HG02943 (cell line): ENCODE data around the gene GRHPR.

Source experiments
- ATAC-seq: cut with Tn5 transposase; IDR thresholded peaks from one replicate; pipeline ENCODE4 v1.9.1; 2021; ENCODE audit warnings: mild to moderate bottlenecking, low read depth, moderate library complexity; ENCODE audit not compliant: unreplicated experiment

GRHPR gene

GRCh38 chr9:37422289-37423104 lies at the start of gene GRHPR:
TSS of gene GRHPR (plus strand) at chr9:37422696. CDS start at chr9:37422751, 55 bp downstream.
- peak; percentile 85 for ATAC-seq

DNA sequence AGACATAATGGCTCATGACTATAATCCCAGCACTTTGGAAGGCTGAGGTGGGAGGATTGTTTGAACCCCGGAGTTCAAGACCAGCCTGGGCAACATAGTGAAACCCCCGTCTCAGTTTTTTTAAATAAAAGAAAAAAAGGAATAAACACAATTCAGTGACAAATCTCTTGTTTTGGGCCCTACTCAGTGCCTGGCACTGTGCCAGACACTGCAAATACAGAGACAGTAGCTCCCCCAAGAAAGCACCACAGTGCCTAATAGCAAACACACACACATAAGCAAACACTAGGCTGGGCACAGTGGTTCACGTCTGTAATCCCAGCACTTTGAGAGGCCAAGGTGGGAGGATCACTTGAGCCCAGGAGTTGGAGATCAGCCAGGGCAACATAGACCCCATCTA lies 49.7 kb upstream of the GRHPR start:
- ATAC-seq = no peak

DNA sequence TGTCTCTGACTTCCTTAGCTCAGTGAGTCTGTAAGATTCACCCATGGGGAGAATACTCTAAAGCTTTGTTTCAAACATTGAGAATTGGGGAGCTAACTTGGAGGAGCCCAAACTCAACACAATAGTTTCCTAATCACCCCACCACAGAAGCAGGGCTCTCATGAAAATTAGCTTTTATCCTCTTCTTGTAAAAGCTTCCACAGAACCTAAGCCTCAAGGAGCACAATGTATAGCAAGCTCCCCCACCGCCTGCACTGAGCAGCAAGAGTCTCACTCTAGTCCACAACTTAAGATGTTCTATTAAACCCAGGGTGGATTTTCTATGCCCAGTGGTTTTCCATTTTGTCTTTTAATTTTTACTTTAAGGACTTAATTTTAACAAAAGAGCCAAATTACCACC lies 48.9 kb upstream of the GRHPR start:
- ATAC-seq = no peak

DNA sequence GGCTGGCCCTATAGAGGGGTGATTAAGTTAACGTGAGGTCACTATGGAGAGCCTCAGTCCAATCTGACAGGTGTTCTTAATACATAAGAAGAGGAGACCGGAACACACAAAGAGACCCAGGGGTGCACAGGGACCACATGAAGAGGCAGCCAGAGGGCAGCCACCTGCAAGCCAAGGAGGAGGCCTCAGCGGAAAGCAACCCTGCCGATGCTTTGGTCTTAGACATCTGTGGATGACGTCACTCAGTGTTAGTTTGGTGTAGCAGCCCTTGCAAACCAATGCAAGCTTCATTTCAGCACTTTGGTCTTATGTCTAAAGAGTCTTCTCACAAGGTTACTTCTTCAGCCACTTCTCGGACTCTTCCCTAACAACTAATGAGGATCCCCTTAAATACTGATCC lies 47.6 kb upstream of the GRHPR start:
- ATAC-seq = no peak

DNA sequence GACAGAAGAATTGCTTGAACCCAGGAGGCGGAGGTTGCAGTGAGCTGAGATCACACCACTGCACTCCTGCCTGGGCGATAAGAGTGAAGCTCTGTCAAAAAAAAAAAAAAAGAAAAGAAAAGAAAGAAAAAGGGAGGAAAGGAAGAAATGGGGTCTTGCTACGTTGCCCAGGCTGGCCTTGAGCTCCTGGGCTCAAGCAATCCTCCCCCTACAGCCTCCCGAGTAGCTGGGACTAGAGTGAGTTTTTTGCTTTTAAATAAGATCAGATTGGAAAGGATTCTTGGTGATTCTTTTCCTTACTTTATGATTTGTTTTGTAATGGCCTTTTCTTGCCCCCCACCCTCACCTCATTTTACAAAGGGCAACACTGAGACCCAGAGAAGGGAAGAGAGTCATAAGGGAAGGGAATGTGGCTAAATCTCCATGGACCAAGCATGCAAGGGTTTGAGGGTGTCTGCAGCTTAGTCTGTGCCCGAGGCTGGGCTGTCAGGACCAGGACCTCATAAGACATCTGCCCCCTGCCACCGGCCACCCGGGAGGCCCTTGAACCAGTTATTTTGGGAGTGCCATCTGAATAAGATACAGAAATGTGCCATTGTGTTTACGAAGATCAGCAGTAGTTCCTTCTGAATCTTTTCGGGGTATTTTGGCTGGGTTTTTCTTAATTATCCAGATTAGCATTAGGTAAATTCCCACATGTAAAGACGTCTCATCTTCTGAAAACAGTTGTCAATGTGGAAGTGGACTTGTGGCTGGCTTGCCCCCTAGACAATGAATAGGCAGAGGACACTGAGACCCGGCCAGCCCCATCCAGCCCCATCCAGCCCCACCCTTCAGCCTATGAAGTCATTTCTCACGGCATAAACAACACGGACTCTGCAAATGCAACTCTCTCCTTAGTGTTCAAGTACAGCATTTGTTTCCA lies 44.5 kb upstream of the GRHPR start:
- no peak for ATAC-seq

GRCh38 chr9:37378613-37379004 lies 43.9 kb upstream of the GRHPR start:
- no peak for ATAC-seq

- no peak for ATAC-seq
Measured at GRCh38 chr9:37379835-37380234, 42.7 kb upstream of the GRHPR start.

GRCh38 chr9:37380570-37380969 lies 41.9 kb upstream of the GRHPR start:
- no peak for ATAC-seq

DNA sequence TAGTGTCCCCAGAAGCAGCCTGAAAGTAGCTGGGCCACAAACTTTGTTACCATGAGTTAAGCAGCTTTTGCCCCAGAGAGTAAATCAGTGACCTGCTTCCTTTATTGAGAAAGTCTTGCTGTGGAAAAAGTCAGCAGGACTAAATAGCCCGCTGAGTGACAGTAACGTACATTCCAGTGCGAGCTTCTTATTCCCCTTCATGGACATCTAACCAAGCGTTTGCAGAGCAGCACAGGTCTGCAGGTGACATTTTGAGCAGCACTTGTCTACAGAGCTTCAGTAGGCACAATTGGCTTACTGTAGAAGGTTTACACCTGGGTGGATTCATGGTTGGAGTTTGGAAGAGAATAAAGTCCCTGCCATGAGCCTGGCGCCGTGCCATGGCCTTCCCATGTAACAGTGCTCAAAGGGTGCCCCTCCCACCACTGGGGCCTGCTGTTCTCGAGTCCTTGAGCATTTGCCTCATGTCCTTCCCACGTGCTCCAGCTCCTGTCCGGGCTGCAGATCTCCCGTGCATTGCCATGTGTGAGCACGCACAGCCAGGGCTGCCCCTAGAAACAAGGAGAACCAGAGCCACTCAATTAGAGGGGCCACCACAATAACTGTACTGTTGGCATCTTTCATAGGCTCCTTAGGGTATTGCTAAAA lies 41.3 kb upstream of the GRHPR start:
- ATAC-seq = no peak

DNA sequence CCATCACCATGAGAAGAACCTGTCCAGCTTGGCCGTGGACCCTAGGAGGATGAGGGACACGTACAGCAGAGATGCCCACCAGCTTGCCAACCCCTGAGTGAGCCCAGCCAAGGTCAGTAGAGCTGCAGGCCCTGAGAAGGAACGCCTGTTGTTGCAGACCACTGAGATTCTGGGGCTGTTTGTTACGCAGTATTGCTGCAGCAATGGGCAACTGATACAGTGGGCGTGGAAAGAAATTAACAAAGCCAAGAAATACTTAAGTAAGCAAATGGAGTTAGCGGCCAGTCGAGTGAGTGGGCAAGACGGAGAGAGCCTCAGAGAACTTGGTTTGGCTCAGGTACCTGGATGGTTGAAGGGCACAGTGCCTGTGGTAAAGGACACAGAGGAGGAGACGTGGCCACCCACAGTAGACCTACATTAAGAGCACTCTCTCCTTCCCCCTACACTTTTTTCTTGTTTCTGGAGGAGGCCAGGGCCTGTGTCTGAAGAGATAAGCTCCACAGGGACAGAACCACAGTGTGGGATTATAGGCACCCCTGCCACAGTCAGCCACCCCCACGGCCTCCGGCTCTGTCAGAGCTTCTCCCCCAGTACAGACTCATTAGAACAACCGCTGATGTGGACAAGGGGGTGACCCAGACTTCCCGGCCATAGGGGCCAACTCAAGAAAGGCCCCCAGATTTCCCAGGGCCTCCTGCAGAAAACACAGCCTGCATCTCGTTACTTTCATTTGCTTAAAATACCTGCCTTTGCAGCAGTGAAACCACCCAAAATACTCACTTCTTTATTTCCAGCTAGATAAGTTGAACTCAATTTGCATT lies 40.1 kb upstream of the GRHPR start:
- ATAC-seq = no peak

DNA sequence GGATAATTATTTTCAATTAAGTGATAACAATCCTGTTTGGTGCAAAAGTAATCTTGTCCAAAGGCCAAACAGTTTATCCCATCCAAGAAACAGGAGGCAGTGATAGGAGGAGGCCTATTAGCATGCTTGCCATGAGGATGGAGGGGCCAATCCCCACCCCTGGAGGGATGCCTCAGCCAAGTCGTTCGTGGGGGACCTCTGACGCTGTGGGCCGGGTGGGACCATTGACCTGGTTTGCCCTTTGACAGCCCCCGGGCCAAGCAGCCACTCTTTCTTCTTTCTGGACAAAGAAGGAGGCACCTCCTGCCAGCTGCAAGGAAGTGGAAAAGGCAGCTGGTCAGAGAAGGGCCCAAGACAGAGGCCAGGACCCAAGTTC lies 39.5 kb upstream of the GRHPR start:
- no peak for ATAC-seq

DNA sequence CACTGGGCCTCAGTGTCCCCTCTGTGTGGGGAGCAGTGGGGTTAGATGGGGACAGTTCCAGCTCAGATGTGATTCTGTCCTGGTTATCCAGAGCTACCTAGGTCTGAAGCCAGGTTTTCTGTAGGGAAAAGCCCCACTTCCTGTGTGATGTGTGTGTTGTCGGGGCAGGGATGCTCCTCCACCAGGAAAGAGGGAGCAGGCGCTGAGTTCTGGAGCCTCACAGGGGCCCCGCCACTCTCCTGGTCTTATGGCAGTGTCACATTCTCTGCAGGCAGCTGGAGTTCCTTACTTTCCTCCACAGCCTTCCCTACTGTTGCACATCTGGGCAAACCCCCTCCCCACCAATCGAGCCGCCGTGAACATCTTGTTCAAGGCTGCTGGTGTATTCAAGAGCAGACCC lies 39.1 kb upstream of the GRHPR start:
- ATAC-seq = no peak

GRCh38 chr9:37383876-37384746 lies 38.4 kb upstream of the GRHPR start:
- no peak for ATAC-seq

GRCh38 chr9:37385286-37385685 lies 37.2 kb upstream of the GRHPR start:
- ATAC-seq = no peak

DNA sequence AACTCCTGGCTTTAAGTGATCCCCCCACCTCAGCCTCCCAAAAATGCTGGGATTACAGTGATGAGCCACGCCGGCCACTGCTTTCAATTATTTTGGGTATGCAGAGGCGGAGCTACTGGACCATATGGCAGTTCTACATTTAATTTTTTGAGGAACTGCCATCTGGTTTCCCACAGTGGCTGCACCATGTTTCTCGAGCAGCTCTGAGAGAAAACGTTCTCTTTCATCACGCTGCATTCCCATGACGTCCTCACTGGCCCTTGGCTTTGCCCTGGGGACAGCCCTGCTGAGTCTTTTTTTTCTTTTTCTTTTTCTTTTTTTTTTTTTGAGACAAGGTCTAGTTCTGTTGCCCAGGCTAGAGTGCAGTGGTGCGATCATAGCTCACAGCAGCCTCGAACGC lies 35.5 kb upstream of the GRHPR start:
- no peak for ATAC-seq

DNA sequence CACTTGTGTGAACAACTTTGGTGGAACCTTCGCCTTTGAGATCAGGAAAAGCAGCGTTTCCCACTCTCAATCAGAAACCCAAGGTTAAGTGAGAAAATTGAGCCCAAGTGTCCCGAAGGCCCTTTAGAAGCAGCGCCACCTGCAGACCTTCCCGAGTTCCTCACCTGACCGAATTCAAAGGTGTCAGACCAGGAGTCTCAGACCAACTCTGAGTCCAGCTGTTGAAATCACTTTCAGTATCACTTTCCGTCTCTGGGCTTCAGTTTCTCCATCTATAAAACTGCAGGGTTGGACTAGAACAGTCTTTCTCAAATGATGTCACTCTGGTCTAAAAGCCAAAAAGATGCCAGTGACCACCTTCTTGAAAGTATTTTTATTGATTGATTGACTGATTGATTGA lies 31.7 kb upstream of the GRHPR start:
- peak; percentile 78 for ATAC-seq

DNA sequence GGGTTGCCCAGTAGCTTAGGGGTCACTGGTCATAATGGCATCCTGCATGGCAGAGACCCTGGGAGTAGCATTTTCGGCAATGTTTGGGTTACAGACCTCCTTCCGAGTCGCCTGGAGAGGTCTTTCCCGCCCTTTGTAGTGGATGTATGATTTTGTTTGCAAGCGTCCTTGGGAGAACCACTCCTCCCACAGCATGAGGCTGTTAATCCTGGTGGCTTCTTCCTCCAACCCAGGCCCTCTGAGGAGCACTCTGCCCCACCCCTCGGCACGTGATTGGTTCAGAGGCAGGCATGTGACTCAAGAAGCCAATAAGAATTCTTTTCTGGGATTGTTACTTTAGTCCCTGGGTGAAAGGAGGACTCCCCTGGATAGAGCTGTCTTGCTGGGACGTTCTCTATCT lies 30.2 kb upstream of the GRHPR start:
- ATAC-seq = no peak

GRCh38 chr9:37395229-37395628 lies 27.3 kb upstream of the GRHPR start:
- no peak for ATAC-seq

- ATAC-seq = no peak
Measured at GRCh38 chr9:37395663-37396062, 26.8 kb upstream of the GRHPR start.
